ENCODE measurements around the gene RAP1B.

DNA sequence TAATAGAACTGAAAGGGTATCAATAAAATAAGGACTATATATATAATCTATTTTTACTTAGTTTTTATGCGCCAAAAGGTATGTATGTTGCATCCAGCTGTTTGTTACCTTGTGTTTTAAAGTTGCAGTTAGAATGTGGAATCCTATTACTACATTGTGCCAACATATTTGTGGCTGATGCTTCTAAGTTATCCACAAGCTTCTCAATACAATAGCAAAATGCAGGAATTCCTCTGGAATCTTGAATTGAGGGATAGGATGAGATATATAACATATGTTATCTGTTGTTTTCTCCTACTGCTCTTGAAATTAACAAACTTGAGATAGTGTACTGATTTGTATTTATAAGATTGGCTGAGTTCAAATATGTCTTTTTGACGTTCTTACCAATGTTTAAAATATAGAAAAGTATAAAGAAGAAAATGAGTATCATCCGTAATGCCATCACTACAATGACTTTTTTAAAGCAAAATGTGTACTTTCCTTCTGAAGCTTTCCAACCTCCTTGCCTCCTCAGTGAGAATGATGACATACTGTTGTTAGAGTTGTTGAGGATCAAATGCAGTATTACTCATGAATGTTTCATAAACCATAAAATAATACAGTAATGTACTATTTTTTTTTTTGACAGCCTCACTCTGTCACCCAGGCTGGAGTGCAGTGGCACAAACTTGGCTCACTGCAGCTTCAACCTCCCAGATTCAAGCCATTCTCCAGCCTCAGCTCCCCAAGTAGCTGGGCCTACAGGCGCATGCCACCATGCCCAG, 6.6 kb downstream of the RAP1B start:
- TF ChIP-seq, protein P1, sequence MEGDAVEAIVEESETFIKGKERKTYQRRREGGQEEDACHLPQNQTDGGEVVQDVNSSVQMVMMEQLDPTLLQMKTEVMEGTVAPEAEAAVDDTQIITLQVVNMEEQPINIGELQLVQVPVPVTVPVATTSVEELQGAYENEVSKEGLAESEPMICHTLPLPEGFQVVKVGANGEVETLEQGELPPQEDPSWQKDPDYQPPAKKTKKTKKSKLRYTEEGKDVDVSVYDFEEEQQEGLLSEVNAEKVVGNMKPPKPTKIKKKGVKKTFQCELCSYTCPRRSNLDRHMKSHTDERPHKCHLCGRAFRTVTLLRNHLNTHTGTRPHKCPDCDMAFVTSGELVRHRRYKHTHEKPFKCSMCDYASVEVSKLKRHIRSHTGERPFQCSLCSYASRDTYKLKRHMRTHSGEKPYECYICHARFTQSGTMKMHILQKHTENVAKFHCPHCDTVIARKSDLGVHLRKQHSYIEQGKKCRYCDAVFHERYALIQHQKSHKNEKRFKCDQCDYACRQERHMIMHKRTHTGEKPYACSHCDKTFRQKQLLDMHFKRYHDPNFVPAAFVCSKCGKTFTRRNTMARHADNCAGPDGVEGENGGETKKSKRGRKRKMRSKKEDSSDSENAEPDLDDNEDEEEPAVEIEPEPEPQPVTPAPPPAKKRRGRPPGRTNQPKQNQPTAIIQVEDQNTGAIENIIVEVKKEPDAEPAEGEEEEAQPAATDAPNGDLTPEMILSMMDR (IDR thresholded peaks at IDR 0.05): no peak
- TF ChIP-seq EZH2 (IDR thresholded peaks at IDR 0.05; ENCODE audit: borderline replicate concordance, insufficient read depth, low read depth, low read length, poor library complexity, severe bottlenecking): no peak

Data from B cell (primary cell).